GM12878 (cell line): ENCODE results near the gene NCF2. TPM values are rescaled to one million over a fixed set of nuclear protein-coding genes. Genes with fewer than 3 reads are reported as not detected.

Source experiments
- CHD2 ChIP-seq: IDR thresholded peaks from 2 replicates; pipeline ENCODE4 v1.6.1; 2011; ENCODE audit warnings: low read depth, low read length, improper control_type of control experiment, borderline replicate concordance
- DPF2 ChIP-seq: fragments of 450-650 bp; IDR thresholded peaks from 2 replicates; pipeline ENCODE4 v1.6.1; 2017; ENCODE audit warnings: mild to moderate bottlenecking
- EGR1 ChIP-seq, 2 experiments: IDR thresholded peaks; 1 replicate in 1 of 2; 2 replicates in 1 of 2; pipeline ENCODE4 v1.6.1; 2011 to 2012; ENCODE audit warnings: low read depth in 2 of 2, low read length in 2 of 2, borderline replicate concordance in 1 of 2, mild to moderate bottlenecking in 1 of 2, moderate library complexity in 1 of 2
- EP300 ChIP-seq, 2 experiments: fragments of 150-350 bp in 1 of 2; IDR thresholded peaks; 2 replicates each; pipeline ENCODE4 v1.6.1; 2011 to 2012; ENCODE audit warnings: low read depth in 2 of 2, low read length in 2 of 2, borderline replicate concordance in 1 of 2, improper control_type of control experiment in 1 of 2, inconsistent platforms in 1 of 2; ENCODE audit not compliant: control insufficient read depth in 1 of 2
- FOS ChIP-seq: IDR thresholded peaks from 3 replicates; pipeline ENCODE4 v1.6.1; 2011; ENCODE audit warnings: borderline replicate concordance; ENCODE audit not compliant: insufficient read length; ENCODE audit errors: extremely low read depth
- IKZF1 ChIP-seq: fragments of 450-650 bp; conservative IDR thresholded peaks from 2 replicates; pipeline ENCODE4 v1.6.1; 2017; ENCODE audit warnings: antibody characterized with exemption, mild to moderate bottlenecking
- JUND ChIP-seq: IDR thresholded peaks from 2 replicates; pipeline ENCODE4 v1.6.1; 2012; ENCODE audit warnings: low read depth, mild to moderate bottlenecking, low read length, improper control_type of control experiment, moderate library complexity
- KDM1A ChIP-seq: fragments of 200-600 bp; sonication (generic); IDR thresholded peaks from 2 replicates; pipeline ENCODE4 v1.6.1; 2016; ENCODE audit warnings: borderline replicate concordance
- KLF5 ChIP-seq: fragments of 450-650 bp; IDR thresholded peaks from 2 replicates; pipeline ENCODE4 v1.6.1; 2014; ENCODE audit warnings: mild to moderate bottlenecking; ENCODE audit not compliant: partially characterized antibody
- LARP7 ChIP-seq: fragments of 450-650 bp; IDR thresholded peaks from 2 replicates; pipeline ENCODE4 v1.6.1; 2017; ENCODE audit warnings: mild to moderate bottlenecking
- NR2C2 ChIP-seq: IDR thresholded peaks from 2 replicates; pipeline ENCODE4 v1.6.1; 2011; ENCODE audit warnings: borderline replicate concordance, low read depth; ENCODE audit not compliant: control insufficient read depth, insufficient read length
- PAX5 ChIP-seq: IDR thresholded peaks from 2 replicates; pipeline ENCODE4 v1.6.1; 2011; ENCODE audit warnings: low read depth, low read length, borderline replicate concordance
- PAX8 ChIP-seq: fragments of 450-650 bp; IDR thresholded peaks from 2 replicates; pipeline ENCODE4 v1.6.1; 2017; ENCODE audit warnings: mild to moderate bottlenecking, moderate library complexity
- POLR2AphosphoS5 ChIP-seq: IDR thresholded peaks from 2 replicates; pipeline ENCODE4 v1.6.1; 2011; ENCODE audit warnings: mild to moderate bottlenecking, low read length, inconsistent platforms
- RFX5 ChIP-seq: IDR thresholded peaks from 2 replicates; pipeline ENCODE4 v1.6.1; 2011; ENCODE audit warnings: low read depth, low read length, improper control_type of control experiment
- RUNX3 ChIP-seq: IDR thresholded peaks from 2 replicates; pipeline ENCODE4 v1.6.1; 2012; ENCODE audit warnings: low read length, inconsistent platforms
- SIX5 ChIP-seq: IDR thresholded peaks from 2 replicates; pipeline ENCODE4 v1.6.1; 2011; ENCODE audit warnings: mild to moderate bottlenecking, low read depth, low read length, moderate library complexity; ENCODE audit not compliant: severe bottlenecking
- SMC3 ChIP-seq: IDR thresholded peaks from 2 replicates; pipeline ENCODE4 v1.6.1; 2011; ENCODE audit warnings: low read length, improper control_type of control experiment, borderline replicate concordance
- TAF1 ChIP-seq: IDR thresholded peaks from 2 replicates; pipeline ENCODE4 v1.6.1; 2011; ENCODE audit warnings: mild to moderate bottlenecking, low read depth, low read length, borderline replicate concordance
- TBL1XR1 ChIP-seq: IDR thresholded peaks from 2 replicates; pipeline ENCODE4 v1.6.1; 2012; ENCODE audit warnings: low read depth, low read length, improper control_type of control experiment
- ZBED1 ChIP-seq: IDR thresholded peaks from 2 replicates; pipeline ENCODE4 v1.6.1; 2016; ENCODE audit warnings: borderline replicate concordance
- ZNF217 ChIP-seq: fragments of 450-650 bp; IDR thresholded peaks from 2 replicates; pipeline ENCODE4 v1.6.1; 2017; ENCODE audit warnings: antibody characterized with exemption, mild to moderate bottlenecking
- ZNF384 ChIP-seq: IDR thresholded peaks from 2 replicates; pipeline ENCODE4 v1.6.1; 2012; ENCODE audit warnings: low read depth, mild to moderate bottlenecking, low read length, improper control_type of control experiment, borderline replicate concordance
- polyA plus RNA-seq, 11 experiments: library from polyadenylated mRNA; depleted of rRNA in 4 of 11; unstranded in 6 of 11; stranded (reverse) in 5 of 11; fragments of >200 nt; fragmentation: Nextera tagmentation in 4 of 11; fragmentation: Illumina TruSeq in 1 of 11; extraction: Ambion mirVana in 4 of 11; extraction: Trizol in 1 of 11; gene quantifications; 1 replicate in 1 of 11; 2 replicates in 10 of 11; pipeline versions ENCODE4 v1.2.1 to v1.2.3, GENCODE V29; 2011 to 2016; ENCODE audit warnings: inconsistent platforms in 2 of 11, missing spikeins in 2 of 11, low read depth in 1 of 11
- total RNA-seq, 4 experiments: library from RNA; depleted of rRNA in 3 of 4; stranded (reverse); fragments of >200 nt in 3 of 4; fragmentation: Illumina TruSeq in 1 of 4; extraction: Trizol in 1 of 4; gene quantifications; 2 replicates each; pipeline versions ENCODE4 v1.2.1 to v1.2.3, GENCODE V29; 2013 to 2021
- TF ChIP-seq, protein P1 (sequence below): fragments of 450-650 bp; IDR thresholded peaks from 2 replicates; pipeline ENCODE4 v1.6.1; 2017; ENCODE audit warnings: mild to moderate bottlenecking, low read depth, inconsistent platforms; ENCODE audit not compliant: poor library complexity, severe bottlenecking
- TF ChIP-seq, protein P2 (sequence below): IDR thresholded peaks from 2 replicates; pipeline ENCODE4 v1.6.1; 2012; ENCODE audit warnings: mild to moderate bottlenecking, low read depth, low read length
- TF ChIP-seq, protein P3 (sequence below): IDR thresholded peaks from 2 replicates; pipeline ENCODE4 v1.6.1; 2012; ENCODE audit warnings: low read depth, low read length, improper control_type of control experiment

Gene NCF2
- total and polyA plus RNA-seq, 10 of the 15 experiments (the other 5 are each of a cell fraction or from before 2014, with no cell fraction given), result 31.4 to 256 (median 77.1) TPM

DNA sequence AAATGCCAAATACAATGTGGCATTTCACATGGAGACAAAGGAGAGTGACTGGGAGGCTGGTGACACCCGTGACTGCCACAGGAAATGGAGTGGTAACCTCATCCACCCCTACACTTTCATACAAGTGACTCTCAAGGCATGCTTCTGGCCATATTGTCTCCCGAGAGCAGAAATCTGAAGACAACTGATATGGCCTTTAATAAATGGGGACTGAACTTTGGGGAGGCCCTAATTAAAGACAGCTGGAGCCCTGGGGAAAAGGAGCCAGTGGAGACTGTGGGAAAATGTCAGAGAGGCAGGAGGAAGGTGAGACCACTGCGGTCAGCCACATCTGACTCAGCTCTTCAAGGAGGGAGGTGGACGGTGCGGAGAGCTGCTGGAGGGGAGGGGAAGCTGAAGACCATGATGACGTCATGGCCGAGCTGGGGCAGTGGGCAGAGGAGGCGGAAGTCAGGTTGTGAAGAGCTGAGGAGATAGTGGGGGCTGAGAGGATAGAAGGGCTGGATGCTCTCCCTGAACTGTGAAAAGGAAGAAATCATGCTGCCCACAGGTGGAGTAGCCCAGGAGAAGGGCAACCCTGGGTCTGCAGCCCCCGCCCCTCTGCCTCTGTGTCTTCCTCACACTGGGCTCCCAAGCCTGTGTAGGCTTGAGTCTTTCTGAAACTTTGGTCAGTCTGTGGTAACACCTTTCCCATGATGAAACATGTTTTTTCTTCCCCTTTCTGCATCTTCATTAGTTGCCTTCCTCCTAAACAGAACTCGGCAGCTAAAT is 14.0 kb upstream of the NCF2 start (continued):
- TF ChIP-seq EP300 (IDR thresholded peaks at IDR 0.05; ENCODE audit: borderline replicate concordance in 1 of 2, control insufficient read depth in 1 of 2, low read depth in 2 of 2, low read length in 2 of 2) (peak; percentile 25 to 72; a peak in 2 of 4 replicates), KLF5 (no peak), DPF2 (peak; percentile 97), IKZF1 (peak; percentile 98), RFX5 (no peak), ZNF384 (no peak), EGR1 (IDR thresholded peaks at IDR 0.05; ENCODE audit: borderline replicate concordance in 1 of 2, low read depth in 2 of 2, low read length in 2 of 2) (peak in 1 of 2 experiments; percentile 4; a peak in 1 of 3 replicates), TBL1XR1 (0 out of 2 replicates have a peak, but pooled peaks have one; percentile 9), NR2C2 (no peak), SMC3 (no peak), POLR2AphosphoS5 (no peak), PAX5 (no peak), TAF1 (no peak), JUND (peak; percentile 94), ZBED1 (peak; percentile 80; the same call in 1 of the 2 replicates), LARP7 (peak; percentile 18; the same call in 1 of the 2 replicates), CHD2 (no peak), PAX8 (no peak), RUNX3 (peak; percentile 85), ZNF217 (no peak; the same call in 1 of the 2 replicates), SIX5 (no peak), FOS (no peak), KDM1A (no peak)
- TF ChIP-seq, protein P1, sequence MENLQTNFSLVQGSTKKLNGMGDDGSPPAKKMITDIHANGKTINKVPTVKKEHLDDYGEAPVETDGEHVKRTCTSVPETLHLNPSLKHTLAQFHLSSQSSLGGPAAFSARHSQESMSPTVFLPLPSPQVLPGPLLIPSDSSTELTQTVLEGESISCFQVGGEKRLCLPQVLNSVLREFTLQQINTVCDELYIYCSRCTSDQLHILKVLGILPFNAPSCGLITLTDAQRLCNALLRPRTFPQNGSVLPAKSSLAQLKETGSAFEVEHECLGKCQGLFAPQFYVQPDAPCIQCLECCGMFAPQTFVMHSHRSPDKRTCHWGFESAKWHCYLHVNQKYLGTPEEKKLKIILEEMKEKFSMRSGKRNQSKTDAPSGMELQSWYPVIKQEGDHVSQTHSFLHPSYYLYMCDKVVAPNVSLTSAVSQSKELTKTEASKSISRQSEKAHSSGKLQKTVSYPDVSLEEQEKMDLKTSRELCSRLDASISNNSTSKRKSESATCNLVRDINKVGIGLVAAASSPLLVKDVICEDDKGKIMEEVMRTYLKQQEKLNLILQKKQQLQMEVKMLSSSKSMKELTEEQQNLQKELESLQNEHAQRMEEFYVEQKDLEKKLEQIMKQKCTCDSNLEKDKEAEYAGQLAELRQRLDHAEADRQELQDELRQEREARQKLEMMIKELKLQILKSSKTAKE, result peak; percentile 71
- TF ChIP-seq, protein P2, sequence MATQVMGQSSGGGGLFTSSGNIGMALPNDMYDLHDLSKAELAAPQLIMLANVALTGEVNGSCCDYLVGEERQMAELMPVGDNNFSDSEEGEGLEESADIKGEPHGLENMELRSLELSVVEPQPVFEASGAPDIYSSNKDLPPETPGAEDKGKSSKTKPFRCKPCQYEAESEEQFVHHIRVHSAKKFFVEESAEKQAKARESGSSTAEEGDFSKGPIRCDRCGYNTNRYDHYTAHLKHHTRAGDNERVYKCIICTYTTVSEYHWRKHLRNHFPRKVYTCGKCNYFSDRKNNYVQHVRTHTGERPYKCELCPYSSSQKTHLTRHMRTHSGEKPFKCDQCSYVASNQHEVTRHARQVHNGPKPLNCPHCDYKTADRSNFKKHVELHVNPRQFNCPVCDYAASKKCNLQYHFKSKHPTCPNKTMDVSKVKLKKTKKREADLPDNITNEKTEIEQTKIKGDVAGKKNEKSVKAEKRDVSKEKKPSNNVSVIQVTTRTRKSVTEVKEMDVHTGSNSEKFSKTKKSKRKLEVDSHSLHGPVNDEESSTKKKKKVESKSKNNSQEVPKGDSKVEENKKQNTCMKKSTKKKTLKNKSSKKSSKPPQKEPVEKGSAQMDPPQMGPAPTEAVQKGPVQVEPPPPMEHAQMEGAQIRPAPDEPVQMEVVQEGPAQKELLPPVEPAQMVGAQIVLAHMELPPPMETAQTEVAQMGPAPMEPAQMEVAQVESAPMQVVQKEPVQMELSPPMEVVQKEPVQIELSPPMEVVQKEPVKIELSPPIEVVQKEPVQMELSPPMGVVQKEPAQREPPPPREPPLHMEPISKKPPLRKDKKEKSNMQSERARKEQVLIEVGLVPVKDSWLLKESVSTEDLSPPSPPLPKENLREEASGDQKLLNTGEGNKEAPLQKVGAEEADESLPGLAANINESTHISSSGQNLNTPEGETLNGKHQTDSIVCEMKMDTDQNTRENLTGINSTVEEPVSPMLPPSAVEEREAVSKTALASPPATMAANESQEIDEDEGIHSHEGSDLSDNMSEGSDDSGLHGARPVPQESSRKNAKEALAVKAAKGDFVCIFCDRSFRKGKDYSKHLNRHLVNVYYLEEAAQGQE, result no peak
- TF ChIP-seq, protein P3, sequence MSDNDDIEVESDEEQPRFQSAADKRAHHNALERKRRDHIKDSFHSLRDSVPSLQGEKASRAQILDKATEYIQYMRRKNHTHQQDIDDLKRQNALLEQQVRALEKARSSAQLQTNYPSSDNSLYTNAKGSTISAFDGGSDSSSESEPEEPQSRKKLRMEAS, result no peak
